ENCODE results near the gene FBXO9. TPM values are rescaled to one million over a fixed set of nuclear protein-coding genes. Genes with fewer than 3 reads are reported as not detected.

The FBXO9 gene
- total and polyA plus RNA-seq, 2 of the 8 experiments (the other 6 are each of a cell fraction or from before 2014, with no cell fraction given) = 41.3 to 50.9 TPM

- WGBS, 2 experiments (ENCODE audit: extremely low coverage in 1 of 2, insufficient coverage in 1 of 2, insufficient read length in 1 of 2, insufficient replicate concordance in 2 of 2, low coverage in 1 of 2, low lambda C conversion rate in 2 of 2, missing lambda C conversion rate in 1 of 2) = 85% methylated on average over 3 of the region's 3 CpGs; no CpG with 5 or more reads in 1 of the 2 experiments
- Histone ChIP-seq H3K27ac (ENCODE audit: low read depth, low read length) (no peak overlapping the region), H3K79me1 (ENCODE audit: low read depth, low read length) (no peaks in the 10 kb centered on the region), H4K20me1 (replicated peaks in 1 of 2; ENCODE audit: control insufficient read depth in 1 of 2, insufficient read depth in 2 of 2, low read length in 2 of 2) (no peaks in the 10 kb centered on the region), H2BK12ac (ENCODE audit: low read depth, low read length) (no peak overlapping the region), H2BK20ac (ENCODE audit: low read length) (no peak overlapping the region), H2AFZ (ENCODE audit: low read length) (no peak overlapping the region), H2AK5ac (ENCODE audit: low read depth, low read length) (no peak overlapping the region), H4K8ac (ENCODE audit: extremely low read depth, insufficient read depth, low read length) (no peak overlapping the region), H3K9me3 (ENCODE audit: insufficient read depth in 2 of 2, low read depth in 1 of 2, low read length in 1 of 2) (no peaks in the 10 kb centered on the region), H2BK5ac (ENCODE audit: low read depth, low read length) (no peak overlapping the region), H2BK15ac (ENCODE audit: low read length) (no peak overlapping the region), H3K56ac (replicated peaks; ENCODE audit: insufficient read length, low read depth, low read length) (no peak overlapping the region), H3K4me2 (ENCODE audit: insufficient read depth in 1 of 2, low read depth in 2 of 2, low read length in 2 of 2) (no peak overlapping the region), H4K5ac (ENCODE audit: insufficient read length, low read depth, low read length) (no peak overlapping the region), H3K18ac (ENCODE audit: extremely low read depth, low read length) (no peak overlapping the region), H3K4me1 (replicated peaks in 1 of 4; ENCODE audit: control insufficient read depth in 3 of 4, insufficient read depth in 4 of 4, low read length in 3 of 4) (no peaks in the 10 kb centered on the region), H3K4ac (replicated peaks; ENCODE audit: insufficient read length, low read depth, low read length) (no peak overlapping the region), H3K79me2 (ENCODE audit: control insufficient read depth in 1 of 2, insufficient read depth in 2 of 2, low read length in 2 of 2) (no peaks in the 10 kb centered on the region), H2BK120ac (replicated peaks; ENCODE audit: low read depth, low read length) (no peak overlapping the region), H4K91ac (replicated peaks; ENCODE audit: insufficient read length, low read length) (no peak overlapping the region), H3K4me3 (ENCODE audit: extremely low read depth in 1 of 4, insufficient read depth in 2 of 4, low read depth in 3 of 4, low read length in 4 of 4) (no peak overlapping the region), H3K14ac (ENCODE audit: insufficient read length) (no peak overlapping the region), H3K23me2 (ENCODE audit: low read depth, low read length) (no peaks in the 10 kb centered on the region), H3K36me3 (ENCODE audit: control insufficient read depth in 2 of 4, insufficient read depth in 4 of 4, low read length in 3 of 4) (no peaks in the 10 kb centered on the region), H3K9ac (replicated peaks in 1 of 4; ENCODE audit: extremely low read depth in 1 of 4, low read depth in 3 of 4, low read length in 3 of 4) (no peak overlapping the region), H3K23ac (ENCODE audit: insufficient read length) (no peak overlapping the region), H3K27me3 (replicated peaks in 1 of 4; ENCODE audit: control insufficient read depth in 3 of 4, extremely low read depth in 1 of 4, insufficient read depth in 3 of 4, low read length in 3 of 4) (no peaks in the 10 kb centered on the region)
- FAIRE-seq = no peak
- CTCF ChIA-PET (ENCODE audit: partially characterized antibody) = no interaction called here
- no peak for DNase-seq (ENCODE audit: low read depth in 1 of 2, low spot score in 2 of 2)
- POLR2A ChIA-PET (ENCODE audit: partially characterized antibody) = no interaction called here
- TF ChIP-seq TCF12 (IDR thresholded peaks at IDR 0.05; ENCODE audit: low read depth, low read length) = no peak
Observed at GRCh38 chr6:53136000-53136609, 70.9 kb downstream of the FBXO9 start.
